Gastroesophageal sphincter (tissue), 3 donors: ENCODE results near the gene ERGIC2.
"Not testable (repeated sequence)": the region's sequence is repeated elsewhere in the genome, so short reads cannot be mapped to it uniquely, and the experiment has no call there.

Experiments used
- EP300 ChIP-seq: sonication (generic); formaldehyde crosslinking; IDR thresholded peaks from one replicate; pipeline ENCODE4 v1.6.1; 2017; ENCODE audit warnings: antibody characterized with exemption, mild to moderate bottlenecking
- TF ChIP-seq, protein P1 (sequence below), 4 experiments: fragments of 200-600 bp in 2 of 4; fragments of 450-650 bp in 2 of 4; sonication (generic) in 1 of 4; IDR thresholded peaks; one replicate each; pipeline ENCODE4 v1.5.1; 2017 to 2019; ENCODE audit warnings: antibody characterized with exemption in 4 of 4, mild to moderate bottlenecking in 2 of 4, moderate library complexity in 2 of 4

DNA sequence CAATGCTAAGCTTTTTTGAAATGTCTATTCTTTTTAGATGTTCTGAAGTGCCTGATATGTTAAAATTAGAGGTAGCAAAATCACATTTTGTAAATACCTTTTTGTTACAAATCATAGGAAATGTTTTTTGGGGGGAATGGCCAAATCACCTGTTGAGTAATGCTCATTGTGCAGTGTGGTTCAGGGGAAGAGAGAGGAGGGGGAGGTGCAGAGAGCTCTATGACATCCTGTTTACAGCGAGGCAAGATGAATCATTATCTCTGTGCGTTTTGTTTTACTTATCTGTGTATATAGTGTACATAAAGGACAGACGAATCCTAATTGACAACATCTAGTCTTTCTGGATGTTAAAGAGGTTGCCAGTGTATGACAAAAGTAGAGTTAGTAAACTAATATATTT lies 9.4 kb upstream of the ERGIC2 start:
- TF ChIP-seq, protein P1, sequence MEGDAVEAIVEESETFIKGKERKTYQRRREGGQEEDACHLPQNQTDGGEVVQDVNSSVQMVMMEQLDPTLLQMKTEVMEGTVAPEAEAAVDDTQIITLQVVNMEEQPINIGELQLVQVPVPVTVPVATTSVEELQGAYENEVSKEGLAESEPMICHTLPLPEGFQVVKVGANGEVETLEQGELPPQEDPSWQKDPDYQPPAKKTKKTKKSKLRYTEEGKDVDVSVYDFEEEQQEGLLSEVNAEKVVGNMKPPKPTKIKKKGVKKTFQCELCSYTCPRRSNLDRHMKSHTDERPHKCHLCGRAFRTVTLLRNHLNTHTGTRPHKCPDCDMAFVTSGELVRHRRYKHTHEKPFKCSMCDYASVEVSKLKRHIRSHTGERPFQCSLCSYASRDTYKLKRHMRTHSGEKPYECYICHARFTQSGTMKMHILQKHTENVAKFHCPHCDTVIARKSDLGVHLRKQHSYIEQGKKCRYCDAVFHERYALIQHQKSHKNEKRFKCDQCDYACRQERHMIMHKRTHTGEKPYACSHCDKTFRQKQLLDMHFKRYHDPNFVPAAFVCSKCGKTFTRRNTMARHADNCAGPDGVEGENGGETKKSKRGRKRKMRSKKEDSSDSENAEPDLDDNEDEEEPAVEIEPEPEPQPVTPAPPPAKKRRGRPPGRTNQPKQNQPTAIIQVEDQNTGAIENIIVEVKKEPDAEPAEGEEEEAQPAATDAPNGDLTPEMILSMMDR (IDR thresholded peaks at IDR 0.05): not testable (repeated sequence)
- not testable (repeated sequence) for TF ChIP-seq EP300
